Prostate gland (tissue), 2 donors: ENCODE data around the gene FAM168A. TPM values are rescaled to one million over a fixed set of nuclear protein-coding genes. Genes with fewer than 3 reads are reported as not detected.

Source experiments
- DNase-seq: peaks from one replicate; pipeline ENCODE4 v3.0.0-alpha.2; 2019; ENCODE audit warnings: low spot score
- H3K27ac ChIP-seq, 2 donors: fragments of 200-600 bp; sonication (generic); 2 replicates each; pipeline ENCODE4 v1.5.1; 2017 to 2019
- H3K27me3 ChIP-seq: fragments of 200-600 bp; sonication (generic); replicated peaks from 2 replicates; pipeline ENCODE4 v1.5.1; 2019; ENCODE audit not compliant: insufficient read depth
- H3K36me3 ChIP-seq, 2 donors: fragments of 200-600 bp; sonication (generic); 1 replicate in 1 of 2; 2 replicates in 1 of 2; pipeline versions ENCODE4 v1.5.1 to v1.8.1; 2017 to 2019
- H3K4me1 ChIP-seq: fragments of 200-600 bp; sonication (generic); replicated peaks from 2 replicates; pipeline ENCODE4 v1.5.1; 2019
- H3K4me3 ChIP-seq, 2 donors: fragments of 200-600 bp; sonication (generic); 2 replicates each; pipeline ENCODE4 v1.5.1; 2017 to 2019
- H3K9me3 ChIP-seq: fragments of 200-600 bp; sonication (generic); 2 replicates; pipeline ENCODE4 v1.5.1; 2017
- CTCF ChIP-seq, 4 experiments: fragments of 200-600 bp in 2 of 4; fragments of 450-650 bp in 2 of 4; sonication (generic) in 2 of 4; IDR thresholded peaks; 1 replicate in 3 of 4; 2 replicates in 1 of 4; pipeline ENCODE4 v1.5.1; 2016 to 2019; ENCODE audit warnings: antibody characterized with exemption in 4 of 4, mild to moderate bottlenecking in 2 of 4, moderate library complexity in 2 of 4
- POLR2A ChIP-seq: fragments of 450-650 bp; IDR thresholded peaks from one replicate; pipeline ENCODE4 v1.6.1; 2016; ENCODE audit warnings: antibody characterized with exemption, mild to moderate bottlenecking
- POLR2AphosphoS5 ChIP-seq: sonication (generic); formaldehyde crosslinking; IDR thresholded peaks from one replicate; pipeline ENCODE4 v1.6.1; 2017; ENCODE audit warnings: antibody characterized with exemption
- WGBS: methylation state at CpG from one replicate; pipeline ENCODE4 v1.1.5; 2018; 5-methylcytosine and 5-hydroxymethylcytosine counted together
- intact Hi-C: fragments of 100-400 bp; cut with DNase I; formaldehyde crosslinking; loops from one replicate; pipeline ENCODE4 v1.14.2; 2022
- total RNA-seq, 2 donors: library from RNA; depleted of rRNA; stranded (reverse); fragments of >200 nt; gene quantifications; one replicate each; pipeline ENCODE4 v1.1.0, GENCODE V29; 2016

Gene FAM168A
- total RNA-seq, 2 donors from 2014 or later: 27.3 to 38.3 TPM

GRCh38 chr11:73374151-73374550 lies 223.8 kb downstream of the FAM168A start:
- intact Hi-C loops: no loop called here
- H3K4me3 ChIP-seq: no peak overlapping the region
- H3K27me3 ChIP-seq: no peaks in the 10 kb centered on the region
- no peak overlapping the region for H3K27ac ChIP-seq
- no peak for DNase-seq
- WGBS: 81% methylated on average over 4 of the region's 4 CpGs
- no peaks in the 10 kb centered on the region for H3K9me3 ChIP-seq
- H3K36me3 ChIP-seq: no peaks in the 10 kb centered on the region
- no peak for TF ChIP-seq CTCF (IDR thresholded peaks at IDR 0.05)
- no peak for TF ChIP-seq POLR2A
- no peak for TF ChIP-seq POLR2AphosphoS5
- peaks cover 4% of the 10 kb centered on the region for H3K4me1 ChIP-seq

GRCh38 chr11:73372375-73372993 lies 225.4 kb downstream of the FAM168A start:
- WGBS: 55% methylated on average over 6 of the region's 6 CpGs
- intact Hi-C loops: no loop called here
- Histone ChIP-seq H3K36me3 (no peaks in the 10 kb centered on the region), H3K4me3 (no peak overlapping the region), H3K4me1 (peaks cover 3% of the 10 kb centered on the region), H3K9me3 (no peaks in the 10 kb centered on the region), H3K27ac (no peak overlapping the region), H3K27me3 (no peaks in the 10 kb centered on the region)
- no peak for DNase-seq
- TF ChIP-seq POLR2A (no peak), POLR2AphosphoS5 (no peak), CTCF (IDR thresholded peaks at IDR 0.05) (no peak)

- H3K4me3 ChIP-seq: no peak overlapping the region
- DNase-seq: no peak
- no peaks in the 10 kb centered on the region for H3K9me3 ChIP-seq
- no peaks in the 10 kb centered on the region for H3K27me3 ChIP-seq
- intact Hi-C loops: no loop called here
- peaks cover 10 to 18% of the 10 kb centered on the region in 2 donors for H3K36me3 ChIP-seq
- no peak for TF ChIP-seq POLR2A
- TF ChIP-seq POLR2AphosphoS5: no peak
- no peak for TF ChIP-seq CTCF (IDR thresholded peaks at IDR 0.05)
- 83% methylated on average over 20 of the region's 20 CpGs for WGBS
- no peak overlapping the region for H3K27ac ChIP-seq
- no peaks in the 10 kb centered on the region for H3K4me1 ChIP-seq
Observed at GRCh38 chr11:73367482-73368024, 230.4 kb downstream of the FAM168A start.

- H3K27ac ChIP-seq: no peak overlapping the region
- no peak overlapping the region for H3K4me3 ChIP-seq
- intact Hi-C loops: no loop called here
- H3K9me3 ChIP-seq: no peaks in the 10 kb centered on the region
- no peaks in the 10 kb centered on the region for H3K27me3 ChIP-seq
- peaks cover 15 to 18% of the 10 kb centered on the region in 2 donors for H3K36me3 ChIP-seq
- no peaks in the 10 kb centered on the region for H3K4me1 ChIP-seq
- 78% methylated on average over 6 of the region's 6 CpGs for WGBS
- no peak for DNase-seq
- TF ChIP-seq POLR2AphosphoS5: no peak
- TF ChIP-seq CTCF (IDR thresholded peaks at IDR 0.05): no peak
- no peak for TF ChIP-seq POLR2A
Observed at GRCh38 chr11:73366953-73367352, 231.0 kb downstream of the FAM168A start.

GRCh38 chr11:73366265-73366610 lies 231.7 kb downstream of the FAM168A start:
- H3K4me1 ChIP-seq: no peaks in the 10 kb centered on the region
- no peak overlapping the region for H3K4me3 ChIP-seq
- WGBS: 86% methylated on average over 4 of the region's 4 CpGs
- TF ChIP-seq CTCF (IDR thresholded peaks at IDR 0.05): no peak
- no peak for TF ChIP-seq POLR2AphosphoS5
- no peak for TF ChIP-seq POLR2A
- intact Hi-C loops: no loop called here
- no peaks in the 10 kb centered on the region for H3K27me3 ChIP-seq
- no peak for DNase-seq
- H3K9me3 ChIP-seq: no peaks in the 10 kb centered on the region
- H3K27ac ChIP-seq: no peak overlapping the region
- peaks cover 15 to 18% of the 10 kb centered on the region in 2 donors for H3K36me3 ChIP-seq
